Stimulated activated CD8-positive, alpha-beta memory T cell treated with anti-CD3 and anti-CD28 coated beads, Interleukin-15, amount 100 ng/mL, for 4 hours (primary cell): Measurements from ENCODE around the gene NHERF1.

Experiments
- DNase-seq, 2 donors: peaks; one replicate each; pipeline ENCODE4 v3.0.0-alpha.2; 2020; ENCODE audit warnings: low read depth in 2 of 2

NHERF1 gene

GRCh38 chr17:74749279-74750038 lies 1.0 kb downstream of the NHERF1 start:
- no peak for DNase-seq

DNA sequence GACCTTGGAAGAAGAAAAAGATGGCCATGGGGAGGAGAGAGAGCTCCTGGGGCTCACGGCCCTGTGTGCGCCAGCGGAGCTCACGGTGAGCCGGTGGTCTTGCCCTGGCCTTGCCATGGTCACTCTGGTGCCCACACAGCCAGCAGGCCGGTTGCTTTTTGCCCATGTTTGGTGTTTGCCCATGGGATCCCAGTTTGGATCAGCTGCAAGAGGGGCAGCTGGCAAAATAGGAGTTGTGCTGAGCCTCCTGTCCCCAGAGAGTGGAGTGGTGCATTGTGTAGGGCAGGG lies 1.6 kb downstream of the NHERF1 start:
- DNase-seq: no peak

- DNase-seq: no peak
These were observed 2.1 kb downstream of the NHERF1 start for GRCh38 chr17:74750327-74751069.

- DNase-seq: no peak
These were observed 4.0 kb downstream of the NHERF1 start for GRCh38 chr17:74752415-74752814.

- DNase-seq: no peak
These were observed 4.5 kb downstream of the NHERF1 start for GRCh38 chr17:74752822-74753401.

DNA sequence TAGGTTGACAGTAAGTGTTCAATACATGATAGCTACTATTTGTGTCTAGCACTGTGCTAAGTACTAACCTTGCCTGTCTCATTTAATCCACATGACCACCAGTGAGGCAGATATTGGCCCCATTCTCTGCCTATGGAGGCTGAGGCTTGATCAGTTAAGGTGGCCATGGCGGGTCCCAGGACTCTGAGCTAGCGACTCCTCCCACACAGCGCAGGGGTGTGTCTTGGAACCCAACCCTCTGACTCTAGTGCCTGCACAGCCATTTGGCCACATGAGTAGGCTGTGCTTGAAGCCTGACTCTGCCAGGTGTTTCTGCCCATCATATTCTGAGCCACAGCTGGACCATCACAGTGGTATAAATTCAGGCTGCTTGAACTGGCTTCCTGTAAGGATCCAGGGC lies 6.4 kb downstream of the NHERF1 start:
- DNase-seq: no peak

- no peak for DNase-seq
These were observed 7.1 kb downstream of the NHERF1 start for GRCh38 chr17:74755533-74755932.

DNA sequence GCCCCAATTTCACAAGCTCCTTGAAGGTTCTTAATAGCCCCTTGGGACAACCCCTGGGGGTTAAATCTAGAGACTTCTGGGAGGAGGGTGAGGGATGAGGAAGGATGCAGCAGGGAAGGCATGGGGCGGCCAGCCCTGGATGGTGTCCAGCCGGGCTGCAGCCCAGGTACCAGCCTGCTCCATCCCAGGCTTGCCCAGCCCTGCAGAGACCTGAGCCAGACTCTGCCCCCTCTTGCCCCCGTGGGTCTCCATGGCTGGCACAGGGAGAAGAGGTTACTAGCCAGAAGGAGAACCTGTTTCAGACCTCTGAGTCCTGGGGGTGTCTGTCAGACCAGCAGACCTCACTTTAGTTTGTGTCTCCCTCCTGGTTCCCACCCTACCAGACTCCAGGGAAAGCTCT lies 8.5 kb downstream of the NHERF1 start:
- no peak for DNase-seq

- DNase-seq: no peak
These were observed 9.1 kb downstream of the NHERF1 start for GRCh38 chr17:74757502-74757901.

DNA sequence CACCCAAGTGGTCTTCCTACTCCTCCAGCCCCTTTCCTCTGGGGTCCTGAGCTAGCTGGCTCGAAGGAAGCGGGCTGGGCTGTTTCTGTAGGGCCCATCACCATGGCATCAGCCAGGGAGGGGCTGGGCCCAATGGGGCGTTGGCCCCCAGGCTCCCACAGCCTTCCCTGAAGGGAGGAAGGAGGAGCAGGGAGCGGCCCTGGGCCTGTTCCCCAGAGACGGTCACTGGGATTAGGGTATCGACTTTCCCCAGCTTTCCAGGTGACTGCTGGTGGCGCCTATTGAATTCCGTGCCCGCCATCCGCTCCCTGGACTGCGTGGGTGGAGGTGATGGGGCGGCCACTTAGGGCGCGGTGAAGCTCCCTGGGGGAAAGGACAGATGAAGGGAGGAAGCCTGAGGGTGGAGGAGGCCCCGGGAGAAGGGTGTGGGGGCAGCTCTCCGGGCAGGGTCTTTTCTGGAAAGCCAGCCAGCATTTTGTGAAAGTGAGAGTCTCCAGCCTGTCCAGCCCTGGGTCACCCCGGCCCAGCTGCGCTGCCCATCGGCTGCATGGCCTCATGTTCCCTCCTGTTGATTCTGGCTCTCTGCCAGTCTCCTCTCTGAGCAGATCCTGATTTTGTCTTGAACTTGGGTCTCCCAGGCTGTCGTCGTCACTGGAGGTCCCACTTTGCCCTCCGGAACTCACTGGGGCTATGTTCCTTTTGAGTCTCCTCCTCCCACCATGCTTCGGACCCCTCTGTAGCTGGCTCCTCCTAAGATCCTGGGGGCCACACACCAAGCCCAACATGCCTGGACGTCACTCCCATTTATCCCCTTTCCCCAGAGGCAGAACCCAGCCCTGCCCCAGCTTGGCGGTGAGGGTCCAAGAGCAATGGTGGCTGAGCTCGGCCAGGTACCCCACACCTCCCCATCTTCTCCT lies 9.8 kb downstream of the NHERF1 start:
- no peak for DNase-seq

- no peak for DNase-seq
These were observed 10.4 kb downstream of the NHERF1 start for GRCh38 chr17:74758848-74759168.

- DNase-seq: no peak
These were observed 10.9 kb downstream of the NHERF1 start for GRCh38 chr17:74759243-74759801.

- DNase-seq: no peak
These were observed 11.5 kb downstream of the NHERF1 start for GRCh38 chr17:74759941-74760340.

DNA sequence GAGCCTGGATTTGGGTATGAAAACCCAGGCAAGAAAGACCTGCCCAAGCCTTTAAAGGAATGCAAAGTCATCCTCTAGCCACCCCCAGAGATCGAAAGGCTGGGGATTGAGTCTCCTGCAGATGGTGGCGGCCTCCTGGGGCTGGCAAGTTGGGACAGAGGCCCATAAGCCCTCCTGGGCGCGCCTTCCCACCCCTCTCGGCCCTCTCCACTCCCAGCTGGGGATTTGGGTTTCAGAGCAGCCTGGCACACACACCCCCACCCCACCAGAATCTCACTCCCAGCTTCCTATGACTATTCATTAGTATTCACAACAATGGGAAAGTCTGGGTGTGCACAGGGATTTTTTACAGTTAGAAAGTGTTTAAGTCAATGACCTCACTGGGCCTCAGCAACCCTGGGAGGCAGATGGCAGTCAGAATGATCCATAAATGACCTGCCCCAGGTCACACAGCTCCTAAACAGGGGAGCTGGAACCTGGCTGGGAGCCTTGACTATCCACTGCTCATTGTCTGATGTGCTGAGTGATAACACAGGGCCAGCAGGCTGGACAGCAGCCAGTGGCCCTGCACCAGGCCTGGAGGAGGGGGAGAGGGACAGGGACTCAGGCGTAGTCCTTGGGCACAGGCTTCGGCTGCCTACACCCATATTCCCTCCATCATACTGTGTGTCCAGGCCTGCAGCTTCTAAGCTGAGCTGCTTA lies 12.1 kb downstream of the NHERF1 start:
- DNase-seq: no peak

GRCh38 chr17:74761419-74761818 lies 13.0 kb downstream of the NHERF1 start:
- DNase-seq: no peak

DNA sequence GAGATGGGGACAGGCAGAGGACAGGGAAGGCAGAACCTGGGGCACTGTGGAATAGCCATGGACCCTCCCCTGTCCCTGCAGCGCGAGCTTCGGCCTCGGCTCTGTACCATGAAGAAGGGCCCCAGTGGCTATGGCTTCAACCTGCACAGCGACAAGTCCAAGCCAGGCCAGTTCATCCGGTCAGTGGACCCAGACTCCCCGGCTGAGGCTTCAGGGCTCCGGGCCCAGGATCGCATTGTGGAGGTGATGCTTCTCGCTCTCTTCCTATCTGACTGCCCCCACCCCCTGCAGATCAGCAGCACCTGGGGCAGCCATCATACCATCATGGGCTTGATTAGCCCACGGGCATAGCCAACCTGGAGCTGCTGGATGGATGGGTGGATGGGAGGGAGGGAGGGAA lies 13.5 kb downstream of the NHERF1 start:
- DNase-seq: no peak

GRCh38 chr17:74763565-74764387 lies 15.3 kb downstream of the NHERF1 start:
- no peak for DNase-seq

DNA sequence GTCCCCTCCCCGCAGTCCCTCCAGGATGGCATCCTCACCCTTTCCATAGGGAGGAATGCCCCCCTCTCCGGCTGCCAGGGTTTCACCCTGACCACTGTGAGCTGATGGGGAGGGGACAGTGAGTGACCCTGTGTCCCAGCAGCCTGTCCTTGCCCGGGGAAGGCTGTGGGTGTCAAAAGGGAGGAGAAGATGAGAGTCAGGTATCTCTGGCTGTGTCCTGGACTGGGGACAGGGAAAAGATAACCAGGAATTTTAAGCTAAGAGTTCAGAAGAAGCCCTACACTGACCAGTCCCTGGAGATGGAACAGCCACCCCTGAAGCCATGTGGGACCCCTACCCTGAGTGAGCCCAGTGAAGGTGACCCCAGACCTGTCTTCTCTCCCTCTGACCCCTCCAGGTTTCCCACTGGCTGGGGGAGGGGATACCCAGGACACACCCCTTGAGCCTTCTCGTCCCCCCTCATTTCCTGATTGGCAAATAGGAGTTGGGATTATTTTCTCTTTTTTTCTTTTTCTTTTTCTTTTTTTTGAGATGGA lies 16.4 kb downstream of the NHERF1 start:
- no peak for DNase-seq

- no peak for DNase-seq
These were observed 18.0 kb downstream of the NHERF1 start for GRCh38 chr17:74766413-74766812.

- no peak for DNase-seq
These were observed 18.7 kb downstream of the NHERF1 start for GRCh38 chr17:74767111-74767516.
